ENCODE data around the gene MTA2.
A peak's percentile ranks its signal among the peaks of the same experiment; 100 is the strongest.

The MTA2 gene

DNA sequence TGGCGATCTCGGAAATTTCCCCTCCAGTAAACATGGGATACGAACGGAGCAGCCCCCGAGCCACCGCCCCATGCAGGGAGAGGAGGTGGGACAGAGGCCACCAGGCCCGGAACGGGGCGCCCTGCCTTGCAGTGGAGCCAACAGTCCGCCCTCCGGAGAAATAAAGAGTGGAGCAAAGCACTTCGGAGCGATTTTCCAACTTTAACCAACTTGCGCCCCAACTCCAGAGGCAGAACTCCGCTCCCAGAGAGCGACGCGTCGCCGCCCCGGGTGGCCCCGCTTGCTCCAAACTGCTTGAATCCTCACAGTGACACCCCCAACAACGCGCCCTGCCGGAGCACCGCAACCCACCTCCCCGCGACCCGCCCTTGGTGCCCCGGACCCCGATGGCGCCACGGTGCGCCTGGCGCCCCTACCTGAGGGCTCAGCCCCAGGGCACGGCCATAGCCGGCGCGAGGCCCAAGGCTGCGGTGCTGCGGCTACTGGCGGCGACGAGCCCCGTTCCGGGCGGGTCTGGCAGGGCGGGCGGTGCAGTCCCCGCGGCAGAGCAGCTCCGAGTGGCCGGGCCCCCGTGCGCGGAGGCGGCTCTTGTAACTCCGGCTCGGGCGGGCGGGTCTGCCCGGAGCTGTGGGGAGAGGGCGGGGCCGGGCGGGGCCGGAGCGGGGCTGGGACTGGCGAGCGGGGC, 55.3 kb downstream of the MTA2 start, which contains the start of gene AHNAK:
TSS of gene AHNAK (minus strand) at position 563 of the 685 bp plus-strand sequence. CDS start 10,708 bp downstream, outside the sequence.
- peak in 1 of 2 donors; percentile 42 for DNase-seq (ENCODE audit: low read depth in 2 of 2)

DNA sequence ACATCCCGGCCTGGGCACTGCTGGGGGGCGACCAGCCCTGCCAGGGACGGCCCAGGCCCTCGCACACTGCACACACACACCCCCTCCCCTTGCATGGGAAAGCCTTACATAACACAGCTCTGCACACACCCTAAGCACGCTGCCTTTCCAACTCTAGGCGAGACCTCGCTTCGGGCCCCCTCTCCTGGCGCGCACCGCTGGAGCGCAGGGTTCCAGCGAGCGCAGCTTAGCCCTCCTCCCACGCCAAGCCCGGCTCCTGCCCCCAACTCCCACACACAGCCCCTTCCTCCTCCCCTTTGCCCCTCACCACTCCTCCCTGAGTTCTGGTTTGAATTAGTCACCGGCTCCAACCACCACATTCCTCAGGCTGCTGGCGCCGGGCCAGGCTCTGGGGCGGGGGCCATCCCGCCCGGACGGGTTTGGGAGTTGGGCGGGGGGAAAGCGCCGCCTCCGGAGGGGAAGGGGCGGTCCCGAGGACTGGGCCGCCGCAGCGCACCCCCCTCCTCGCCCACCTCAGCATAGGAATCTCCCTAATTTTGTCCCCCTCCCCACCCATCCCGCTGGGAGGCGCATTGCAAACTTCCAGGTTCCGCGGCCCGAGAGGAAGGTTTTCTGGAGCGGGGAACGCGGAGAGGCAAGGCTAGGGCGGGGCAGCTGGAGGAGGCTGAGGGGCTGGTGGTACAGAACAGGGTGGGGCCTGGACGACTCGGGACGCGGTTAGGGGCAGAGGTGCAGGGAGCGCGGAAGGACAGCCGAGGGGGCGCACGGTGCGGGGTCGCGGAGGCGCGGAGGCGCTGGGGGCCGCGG, 56.0 kb downstream of the MTA2 start:
- DNase-seq (ENCODE audit: low read depth in 2 of 2): peak; percentile 42 to 61

DNA sequence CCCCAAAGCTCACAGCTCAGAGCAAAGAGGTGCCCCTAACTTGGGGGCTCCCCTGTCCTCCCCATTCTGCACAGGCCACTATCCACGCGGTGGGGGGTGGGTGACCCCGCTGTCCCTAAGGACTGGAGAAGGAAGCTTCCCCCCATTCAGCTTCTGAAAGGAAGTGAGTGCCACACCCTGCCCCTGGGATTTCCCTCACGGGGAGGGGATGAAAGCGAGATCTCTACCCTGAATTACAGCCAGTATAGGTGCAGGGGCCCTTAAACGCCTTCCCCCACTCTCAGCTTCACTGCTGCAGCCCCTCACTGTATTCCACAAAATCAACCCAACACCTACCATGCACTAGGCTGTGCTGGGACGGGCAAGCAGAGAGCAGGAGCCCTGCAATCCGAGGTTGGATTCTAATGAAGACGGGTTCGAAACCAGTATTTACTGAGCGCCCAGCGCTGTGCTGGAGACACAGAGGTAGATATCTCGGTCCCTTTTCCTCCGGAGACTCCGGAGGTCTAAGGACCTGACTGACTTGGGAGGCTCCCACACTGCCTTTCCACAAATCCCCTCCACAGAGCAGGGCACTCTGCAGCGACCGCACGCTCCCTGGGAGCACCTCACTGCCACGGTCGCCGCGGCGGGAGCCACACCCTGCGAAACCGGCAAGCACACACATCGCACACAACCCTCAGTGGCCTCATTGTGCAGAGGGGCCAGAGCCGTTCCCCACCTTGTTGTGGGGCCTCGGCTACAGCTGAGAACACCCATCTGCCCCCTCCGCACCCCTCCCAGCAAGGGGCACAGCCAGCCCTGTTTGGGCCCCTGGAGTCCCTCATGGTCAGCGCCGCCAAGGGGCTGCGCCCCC, 56.9 kb downstream of the MTA2 start:
- no peak for DNase-seq (ENCODE audit: low read depth in 2 of 2)

DNA sequence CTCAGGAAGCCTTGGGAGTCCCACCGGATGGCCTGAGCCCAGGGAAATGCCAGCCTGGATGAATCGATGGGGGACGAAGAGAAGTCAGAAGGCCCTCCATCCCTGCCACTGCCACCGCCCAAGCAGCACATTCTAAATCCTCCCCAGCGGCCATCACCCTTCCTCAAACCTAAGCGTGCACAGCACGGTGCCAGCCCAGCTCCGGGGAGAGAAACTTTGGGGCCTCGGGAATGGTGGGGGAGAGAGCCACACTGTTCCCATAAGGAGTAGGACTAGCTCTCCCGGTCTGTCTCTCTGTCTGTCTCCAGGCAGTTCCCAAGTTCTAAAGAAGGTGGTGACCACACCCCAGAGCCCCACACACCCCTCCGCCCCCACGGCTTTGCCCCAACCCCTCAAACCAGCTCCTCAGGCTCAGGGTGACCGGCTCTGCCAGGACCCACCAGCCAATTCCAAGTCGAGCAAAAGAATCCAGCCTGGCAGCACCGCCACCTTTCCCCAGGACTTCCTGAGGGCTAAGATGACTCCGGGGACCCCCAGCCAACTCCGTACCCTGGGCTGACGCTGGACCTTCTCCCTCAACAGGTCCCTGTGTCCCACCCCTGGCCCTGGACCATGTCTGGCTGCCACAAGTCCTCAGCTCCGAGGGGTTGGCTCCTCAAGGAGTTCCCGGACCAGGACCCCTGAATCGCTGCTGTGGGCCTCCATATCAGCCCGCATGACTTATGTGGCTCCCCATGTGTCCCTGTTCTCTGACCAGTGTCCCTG, 57.8 kb downstream of the MTA2 start:
- no peak for DNase-seq (ENCODE audit: low read depth in 2 of 2)

All from stimulated activated CD8-positive, alpha-beta memory T cell treated with anti-CD3 and anti-CD28 coated beads, Interleukin-15, amount 100 ng/mL, for 4 hours (primary cell).